ENCODE data around the gene RSPRY1.

DNA sequence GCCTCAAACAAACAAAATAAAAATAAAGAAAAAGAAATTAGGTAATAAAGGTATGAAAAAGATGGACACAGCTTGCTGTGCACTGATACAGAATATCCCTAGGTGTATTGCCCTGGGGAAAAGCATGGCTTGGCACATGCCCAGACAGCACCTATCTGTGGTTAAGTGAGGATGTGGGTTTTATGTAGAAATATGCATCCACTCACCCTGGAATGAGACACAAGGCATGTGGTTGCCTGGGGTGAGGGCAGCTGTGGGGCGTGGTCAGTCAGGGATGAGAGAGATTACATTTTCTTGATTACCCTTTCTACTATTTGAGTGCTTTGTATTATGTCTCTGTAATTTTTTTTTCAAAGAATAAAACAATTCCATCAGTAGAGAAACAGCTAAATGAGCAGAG, 91.5 kb downstream of the RSPRY1 start:
- no peak for TF ChIP-seq EZH2 (IDR thresholded peaks at IDR 0.05; ENCODE audit: low read length, missing control alignments)
- TF ChIP-seq, protein P1, sequence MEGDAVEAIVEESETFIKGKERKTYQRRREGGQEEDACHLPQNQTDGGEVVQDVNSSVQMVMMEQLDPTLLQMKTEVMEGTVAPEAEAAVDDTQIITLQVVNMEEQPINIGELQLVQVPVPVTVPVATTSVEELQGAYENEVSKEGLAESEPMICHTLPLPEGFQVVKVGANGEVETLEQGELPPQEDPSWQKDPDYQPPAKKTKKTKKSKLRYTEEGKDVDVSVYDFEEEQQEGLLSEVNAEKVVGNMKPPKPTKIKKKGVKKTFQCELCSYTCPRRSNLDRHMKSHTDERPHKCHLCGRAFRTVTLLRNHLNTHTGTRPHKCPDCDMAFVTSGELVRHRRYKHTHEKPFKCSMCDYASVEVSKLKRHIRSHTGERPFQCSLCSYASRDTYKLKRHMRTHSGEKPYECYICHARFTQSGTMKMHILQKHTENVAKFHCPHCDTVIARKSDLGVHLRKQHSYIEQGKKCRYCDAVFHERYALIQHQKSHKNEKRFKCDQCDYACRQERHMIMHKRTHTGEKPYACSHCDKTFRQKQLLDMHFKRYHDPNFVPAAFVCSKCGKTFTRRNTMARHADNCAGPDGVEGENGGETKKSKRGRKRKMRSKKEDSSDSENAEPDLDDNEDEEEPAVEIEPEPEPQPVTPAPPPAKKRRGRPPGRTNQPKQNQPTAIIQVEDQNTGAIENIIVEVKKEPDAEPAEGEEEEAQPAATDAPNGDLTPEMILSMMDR (conservative IDR thresholded peaks at IDR 0.05 in 1 of 2, IDR thresholded peaks at IDR 0.05 in 1 of 2; ENCODE audit: low read depth in 1 of 2, low read length in 2 of 2) = no peak

All from fibroblast of lung (primary cell).